Measurements from ENCODE around the gene ANKRD66.
"Not testable (repeated sequence)": the region's sequence is repeated elsewhere in the genome, so short reads cannot be mapped to it uniquely, and the experiment has no call there.

ANKRD66 gene

DNA sequence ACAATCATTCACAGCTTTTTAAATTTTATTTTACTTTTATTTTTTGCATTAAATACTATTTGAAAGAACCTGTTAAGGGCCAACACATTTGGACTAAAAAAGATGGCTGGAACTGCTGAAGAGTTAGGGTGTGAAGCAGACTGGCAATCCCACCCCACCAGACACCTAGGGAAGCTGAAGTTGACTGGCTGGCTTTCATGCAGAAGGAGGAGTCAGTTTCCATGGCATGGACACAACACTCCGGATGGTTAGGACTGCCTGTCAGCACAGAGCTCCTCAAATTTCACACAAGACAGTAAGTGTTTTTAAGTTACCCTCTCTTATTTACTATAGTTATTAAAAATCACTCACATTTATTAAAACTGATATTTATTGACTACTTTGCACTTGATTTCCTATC lies at the start of gene ANKRD66:
ANKRD66 (plus strand) TSS at position 238 of the 400 bp plus-strand sequence. CDS start 5,016 bp downstream, outside the sequence.
- no peak for DNase-seq (ENCODE audit: low read depth, low spot score)

DNA sequence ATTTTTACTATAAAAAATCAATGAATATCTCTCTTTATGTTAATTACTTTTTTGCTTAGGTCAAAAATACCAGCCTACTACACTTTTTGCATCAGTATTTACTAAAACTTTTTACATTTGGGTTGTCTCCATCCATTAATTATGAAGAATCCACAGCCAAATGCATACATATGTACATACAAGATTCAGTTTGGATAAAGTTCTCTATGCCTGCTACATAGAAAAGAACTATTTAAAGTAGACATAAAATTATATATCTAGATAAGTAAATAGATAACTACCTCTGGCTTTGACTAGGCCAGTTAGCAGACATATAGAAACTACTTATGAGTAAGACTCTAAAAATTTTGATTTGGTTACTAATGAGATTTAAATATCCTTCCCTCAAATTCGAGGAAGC lies 46.8 kb upstream of the ANKRD66 start:
- no peak for DNase-seq (ENCODE audit: low read depth, low spot score)

DNA sequence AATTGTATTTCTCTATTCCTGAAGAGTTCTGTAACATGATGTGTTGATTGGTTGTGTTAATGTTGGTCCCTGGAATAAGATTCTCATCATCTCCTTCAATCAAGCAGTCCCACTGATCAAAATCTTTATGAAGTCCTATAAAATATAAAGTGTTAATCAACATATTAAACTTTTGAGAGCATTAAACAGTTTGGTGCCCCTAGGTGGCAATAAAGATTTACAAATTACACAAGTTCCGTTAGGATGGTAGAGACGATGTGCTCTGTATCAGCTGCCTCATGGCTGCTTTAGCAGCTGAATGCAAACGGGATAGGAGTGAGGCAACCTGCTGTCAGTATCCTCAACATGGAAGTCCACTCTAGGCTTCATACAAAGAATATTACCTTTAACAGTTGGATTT lies 42.2 kb upstream of the ANKRD66 start:
- peak; percentile 36 for DNase-seq (ENCODE audit: low read depth, low spot score)

DNA sequence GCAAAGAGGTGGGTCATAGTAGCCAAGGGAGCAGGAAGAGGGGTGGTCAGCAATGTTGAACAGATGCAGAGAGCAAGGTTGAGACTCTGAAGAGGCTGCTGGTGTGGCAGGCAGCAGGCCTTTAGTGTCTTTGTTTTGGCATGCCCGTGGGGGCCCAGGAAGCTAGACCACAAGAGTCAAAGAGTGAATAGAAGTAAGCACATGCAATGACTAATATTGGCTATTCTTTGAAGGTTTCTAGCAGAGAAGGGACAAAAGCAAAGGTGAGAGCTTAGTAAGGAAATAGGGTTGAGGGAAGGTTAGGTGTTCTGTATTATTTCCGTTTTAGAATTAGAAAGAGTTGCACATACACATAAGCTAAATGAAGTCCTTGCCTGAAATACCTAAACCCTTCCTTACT lies 40.3 kb upstream of the ANKRD66 start:
- no peak for DNase-seq (ENCODE audit: low read depth, low spot score)

DNA sequence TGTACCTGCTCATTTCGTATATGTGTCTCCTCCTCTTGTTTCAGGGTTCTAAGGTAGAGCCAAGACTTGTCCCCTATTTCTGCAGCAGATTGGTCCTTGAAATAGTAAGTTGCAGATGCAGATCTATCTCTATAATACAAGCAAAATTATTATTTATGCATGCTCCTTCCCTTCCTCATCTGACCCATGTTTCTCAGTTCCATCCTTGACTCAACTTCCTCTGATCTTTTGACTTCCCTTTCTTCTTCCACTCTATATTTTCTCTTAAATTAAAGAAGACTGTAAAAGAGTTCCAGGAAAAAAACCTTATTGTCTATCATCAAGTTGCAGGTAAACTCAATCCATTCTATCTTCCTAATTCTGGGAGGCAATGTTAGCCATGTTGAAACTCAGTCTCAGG lies 35.2 kb upstream of the ANKRD66 start:
- no peak for DNase-seq (ENCODE audit: low read depth, low spot score)

DNA sequence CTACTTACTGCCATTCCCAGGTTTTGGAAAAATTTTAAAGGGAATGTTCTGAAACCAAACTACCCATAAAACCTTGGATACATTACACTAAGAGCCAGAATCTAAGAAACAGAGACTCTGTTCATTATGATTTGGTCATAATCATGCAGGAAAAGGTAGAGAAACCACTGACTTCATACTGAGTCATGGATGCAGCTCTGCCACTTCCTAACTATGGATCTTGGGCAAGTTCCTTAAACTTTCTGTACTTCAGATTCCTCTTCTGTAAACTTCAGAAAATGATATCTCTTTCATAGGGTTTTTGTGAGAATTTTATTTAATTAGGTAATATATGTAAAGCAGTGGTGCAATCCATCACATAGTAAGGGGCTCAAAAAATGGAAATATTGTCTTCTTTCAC lies 31.6 kb upstream of the ANKRD66 start:
- no peak for DNase-seq (ENCODE audit: low read depth, low spot score)

DNA sequence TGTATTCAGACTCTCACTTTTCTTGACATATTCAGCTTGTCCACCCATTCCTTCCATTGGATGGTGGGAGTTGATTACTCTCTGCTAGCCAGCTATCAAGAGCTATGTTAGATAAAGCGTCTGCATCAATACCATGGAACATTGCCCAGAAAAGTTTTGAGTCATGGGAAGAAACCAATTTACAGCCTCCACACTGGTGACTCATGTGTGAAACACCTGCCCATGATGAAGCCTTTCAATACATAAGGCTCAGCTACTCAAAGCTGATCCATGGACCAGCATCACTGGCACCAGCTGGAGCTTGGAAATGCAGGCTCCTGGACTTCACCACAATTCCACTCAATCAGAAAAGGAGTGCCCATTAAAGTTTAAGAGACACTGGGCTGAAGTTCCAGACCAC lies 27.6 kb upstream of the ANKRD66 start:
- peak; percentile 64 for DNase-seq (ENCODE audit: low read depth, low spot score)

DNA sequence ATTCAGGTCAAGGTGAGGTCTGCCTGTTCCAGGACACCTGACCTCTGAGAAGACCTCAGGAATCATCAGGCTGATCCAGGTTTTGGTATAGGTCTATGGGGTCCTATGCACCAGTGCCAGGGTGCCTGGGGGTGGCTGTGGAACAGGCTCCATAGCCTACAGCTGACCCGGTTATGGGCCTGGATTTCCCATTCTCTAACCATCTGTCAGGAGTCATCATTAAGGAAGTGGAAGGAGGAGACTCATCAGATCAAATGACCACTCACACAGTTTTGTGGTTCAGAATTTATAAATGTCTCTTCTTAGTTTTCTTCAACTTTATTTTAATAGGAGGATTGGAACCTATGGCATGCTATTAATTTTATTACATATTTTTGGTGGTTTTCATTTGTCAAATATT lies 26.3 kb upstream of the ANKRD66 start:
- no peak for DNase-seq (ENCODE audit: low read depth, low spot score)

DNA sequence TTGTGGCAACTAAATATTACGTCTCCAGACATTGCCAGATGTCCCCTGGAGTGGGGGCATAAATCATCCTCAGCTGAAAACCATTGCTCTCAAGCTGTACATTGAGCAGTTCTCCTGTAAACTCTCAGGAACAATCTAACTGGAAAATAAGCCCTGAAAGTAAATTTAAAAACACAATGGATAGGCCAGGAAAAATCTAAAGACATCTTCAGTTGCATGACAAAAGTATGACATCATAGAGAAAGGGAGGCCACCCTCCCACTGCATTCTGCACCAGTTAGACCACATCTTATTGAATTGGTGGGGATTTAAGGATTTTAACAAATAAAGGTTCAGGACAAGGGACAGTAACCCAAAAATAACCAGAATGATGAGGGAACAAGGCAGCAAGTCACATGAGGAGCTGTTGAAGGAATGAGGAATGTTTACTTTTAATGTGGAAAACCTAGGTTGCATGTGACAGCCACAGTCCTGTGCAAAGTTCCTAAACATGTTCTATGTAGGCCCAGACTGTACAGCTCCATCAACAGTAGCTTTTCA lies 16.9 kb upstream of the ANKRD66 start:
- no peak for DNase-seq (ENCODE audit: low read depth, low spot score)

DNA sequence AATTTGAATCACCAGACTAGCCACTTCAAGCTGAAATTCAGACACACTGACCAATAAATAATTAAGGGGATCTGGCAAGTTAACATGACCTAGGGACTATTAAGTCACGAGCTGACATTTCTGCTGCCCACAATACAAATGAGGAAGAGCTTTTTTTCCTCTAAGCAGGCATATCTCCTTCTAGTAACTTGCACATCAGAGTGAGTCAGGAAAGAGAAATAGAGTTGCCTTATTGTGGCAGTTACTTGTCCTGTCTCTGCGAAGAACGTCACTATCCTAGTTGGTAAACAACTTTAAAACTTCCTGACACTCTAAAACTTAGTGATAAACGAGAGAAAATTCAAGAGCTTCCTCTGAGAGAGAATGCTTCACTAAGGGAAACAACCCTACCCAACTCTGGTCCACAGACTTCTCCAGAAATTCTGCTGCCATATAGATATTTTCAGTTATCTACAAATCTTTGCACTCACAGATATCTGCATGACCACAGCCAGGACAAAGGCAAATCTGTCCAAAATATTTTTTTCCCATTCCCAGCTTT lies 15.7 kb upstream of the ANKRD66 start:
- DNase-seq (ENCODE audit: low read depth, low spot score) = no peak

DNA sequence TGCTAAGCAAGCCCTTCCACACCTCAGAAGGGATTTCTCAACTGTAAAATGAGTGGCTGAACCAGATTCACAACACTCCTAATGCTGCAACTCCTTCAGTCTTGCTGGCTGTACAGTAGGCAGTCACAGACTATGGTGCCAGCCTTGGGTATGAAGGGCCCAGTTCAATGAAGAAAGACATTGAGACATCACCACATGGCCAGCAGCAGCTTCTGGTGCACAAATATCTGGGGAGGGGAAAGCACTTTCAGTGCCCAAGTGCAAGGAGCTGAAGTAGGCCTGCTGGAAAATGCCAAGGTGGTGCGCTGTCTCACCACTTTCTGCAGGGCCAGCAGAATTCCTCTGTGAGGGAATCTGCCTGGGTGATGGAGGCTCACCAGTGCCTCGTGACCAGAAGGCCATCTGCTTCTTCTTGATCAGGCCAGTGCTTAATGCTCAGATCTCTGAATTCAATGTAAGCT lies 13.4 kb upstream of the ANKRD66 start:
- DNase-seq (ENCODE audit: low read depth, low spot score) = no peak

DNA sequence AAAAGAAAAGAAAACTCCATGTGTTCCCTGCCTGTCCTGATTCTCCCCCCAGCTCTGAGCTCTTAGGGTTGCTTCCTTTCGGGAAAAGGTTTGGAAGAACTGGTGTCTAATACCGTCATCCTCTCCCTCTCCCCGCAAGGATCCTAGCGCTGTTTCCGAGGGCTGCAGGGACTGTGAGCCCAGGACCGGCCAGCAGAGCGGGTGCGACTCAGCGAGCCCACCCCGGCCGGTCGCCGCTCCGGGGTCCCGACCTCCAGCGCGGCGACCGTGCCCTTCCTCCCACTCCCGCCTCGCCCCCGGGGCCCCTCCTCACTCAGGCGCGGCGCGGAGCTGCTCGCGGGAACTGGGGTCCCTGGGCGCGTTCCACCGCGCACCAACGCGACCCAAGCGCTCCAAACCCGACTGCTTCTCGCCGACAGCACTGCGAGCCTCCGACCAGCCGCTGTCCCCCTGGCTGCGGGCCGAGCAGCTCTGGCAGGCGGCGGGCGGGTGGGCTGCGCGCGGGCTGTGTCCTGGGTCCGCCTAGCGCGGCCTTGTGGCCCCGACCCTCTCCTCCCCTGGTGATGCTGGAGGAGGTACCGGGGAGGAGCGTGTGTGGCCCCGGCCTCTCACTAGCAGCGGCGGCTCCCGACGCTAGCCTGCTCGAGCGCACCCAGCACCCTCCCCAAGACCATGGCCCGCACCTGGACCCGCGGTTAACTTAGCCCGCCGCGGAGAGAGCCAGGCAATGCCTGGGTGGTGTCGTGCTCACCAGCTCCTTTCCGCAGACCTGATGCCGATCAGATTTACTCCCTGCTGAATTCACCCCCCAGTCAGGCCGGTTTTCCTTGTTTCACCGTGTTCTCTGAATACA lies 11.6 kb upstream of the ANKRD66 start, which contains the start of gene PLA2G7:
PLA2G7 (minus strand) TSS at position 509 of the 853 bp plus-strand sequence. CDS start 12,484 bp downstream, outside the sequence.
- DNase-seq (ENCODE audit: low read depth, low spot score) = peak; percentile 51

DNA sequence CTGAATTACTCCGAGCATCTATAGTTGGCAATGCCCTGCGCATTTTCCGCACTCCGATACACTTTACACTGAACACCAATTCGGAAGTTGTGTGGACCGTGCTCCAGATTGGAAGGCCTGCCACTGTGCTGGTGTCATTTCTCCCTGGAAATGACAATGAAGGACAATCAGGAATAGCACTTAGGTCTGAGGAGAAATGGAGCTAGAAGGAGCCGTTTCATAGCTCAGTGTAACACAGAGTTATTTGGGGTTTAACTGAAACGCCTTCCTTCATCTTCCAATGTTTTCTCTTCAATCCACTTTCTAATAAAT lies 11.1 kb upstream of the ANKRD66 start:
- DNase-seq (ENCODE audit: low read depth, low spot score) = no peak

DNA sequence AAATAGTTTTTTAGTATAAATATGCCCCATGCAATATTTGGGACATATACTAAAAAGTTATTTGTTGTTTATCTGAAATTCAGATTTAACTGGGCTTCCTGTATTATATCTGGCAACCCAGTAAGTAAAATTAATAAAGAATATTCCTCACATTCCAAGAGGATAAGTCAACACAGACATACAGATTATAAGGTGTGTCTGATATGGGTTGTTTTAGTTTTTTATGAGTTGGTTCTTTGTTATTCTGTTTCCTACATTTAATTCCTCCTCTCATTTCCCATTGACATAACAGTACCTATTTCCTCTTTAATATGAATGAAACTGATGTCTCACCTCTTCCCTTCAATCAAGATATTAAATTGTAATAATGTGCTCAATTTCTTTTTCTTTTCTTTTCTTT lies 9.8 kb upstream of the ANKRD66 start:
- no peak for DNase-seq (ENCODE audit: low read depth, low spot score)

DNA sequence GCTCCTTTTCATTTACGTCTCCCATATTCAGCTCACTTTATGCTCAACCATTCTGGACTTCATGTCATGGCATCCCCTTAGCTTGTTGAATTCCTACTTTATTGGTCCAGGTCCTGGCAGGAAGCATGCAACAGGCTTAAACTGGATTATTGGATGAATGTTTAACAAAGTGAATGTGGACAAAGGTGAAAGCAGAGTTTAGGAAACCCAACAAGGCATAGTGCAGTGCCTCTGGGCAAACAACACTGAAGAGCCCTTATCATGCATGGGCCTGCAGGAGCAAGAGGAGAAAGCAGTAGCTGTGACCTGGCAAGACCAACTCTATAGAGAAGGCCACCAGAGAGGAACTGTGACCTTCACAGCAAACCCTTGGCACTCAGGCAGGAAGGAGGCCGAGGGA lies 5.3 kb upstream of the ANKRD66 start:
- no peak for DNase-seq (ENCODE audit: low read depth, low spot score)

DNA sequence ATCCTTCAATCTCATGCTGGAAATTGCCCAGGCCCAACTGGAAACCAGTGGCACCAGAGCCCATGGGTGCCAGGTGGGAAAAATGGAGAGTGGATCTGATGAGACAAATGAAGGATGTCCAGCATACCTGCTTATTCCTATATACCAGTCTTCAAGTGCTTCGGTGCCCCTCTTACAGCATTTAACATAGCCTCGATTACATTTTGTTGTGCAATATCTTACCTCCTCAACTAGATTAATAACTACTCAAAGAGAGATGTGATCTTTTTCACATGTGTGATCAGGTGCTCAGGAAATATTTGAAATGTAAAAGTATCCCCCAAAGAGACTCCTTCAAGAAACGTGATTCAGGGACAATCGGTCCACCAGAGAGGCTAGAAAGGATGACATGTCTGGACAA lies 4.8 kb upstream of the ANKRD66 start:
- no peak for DNase-seq (ENCODE audit: low read depth, low spot score)

DNA sequence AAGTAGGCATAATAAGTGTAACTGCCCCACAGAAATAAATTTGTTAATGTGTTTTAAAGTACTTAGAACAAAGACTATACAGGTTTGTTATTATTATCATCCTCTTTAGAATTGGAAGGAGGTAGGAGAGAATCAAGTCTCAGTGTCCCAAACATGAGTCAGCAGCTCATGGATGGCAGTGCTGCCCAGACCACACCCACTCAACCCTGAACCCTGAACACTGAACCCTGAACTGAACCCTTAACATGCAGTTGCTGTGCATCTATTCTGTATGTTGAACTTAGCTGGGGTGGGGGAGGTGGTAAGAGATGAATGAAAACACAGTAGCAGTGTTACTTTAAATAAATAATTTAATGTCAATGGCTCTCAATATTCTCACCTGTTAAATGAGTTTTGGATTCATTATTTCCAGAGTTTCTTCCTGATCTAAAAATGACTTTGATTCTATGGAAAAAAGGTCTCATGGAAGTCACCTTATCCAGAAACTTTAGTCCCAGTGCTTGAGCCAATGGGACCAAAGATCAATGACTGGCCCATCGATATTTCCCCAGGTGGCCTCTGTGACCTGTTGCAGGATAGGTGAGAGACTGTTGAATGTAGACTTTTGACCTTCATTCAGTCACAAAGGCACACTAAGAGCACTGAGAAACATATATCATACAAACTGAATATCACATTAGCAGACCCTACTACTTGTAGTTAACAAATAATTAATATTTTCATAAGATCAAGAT lies 3.1 kb upstream of the ANKRD66 start:
- DNase-seq (ENCODE audit: low read depth, low spot score) = no peak

DNA sequence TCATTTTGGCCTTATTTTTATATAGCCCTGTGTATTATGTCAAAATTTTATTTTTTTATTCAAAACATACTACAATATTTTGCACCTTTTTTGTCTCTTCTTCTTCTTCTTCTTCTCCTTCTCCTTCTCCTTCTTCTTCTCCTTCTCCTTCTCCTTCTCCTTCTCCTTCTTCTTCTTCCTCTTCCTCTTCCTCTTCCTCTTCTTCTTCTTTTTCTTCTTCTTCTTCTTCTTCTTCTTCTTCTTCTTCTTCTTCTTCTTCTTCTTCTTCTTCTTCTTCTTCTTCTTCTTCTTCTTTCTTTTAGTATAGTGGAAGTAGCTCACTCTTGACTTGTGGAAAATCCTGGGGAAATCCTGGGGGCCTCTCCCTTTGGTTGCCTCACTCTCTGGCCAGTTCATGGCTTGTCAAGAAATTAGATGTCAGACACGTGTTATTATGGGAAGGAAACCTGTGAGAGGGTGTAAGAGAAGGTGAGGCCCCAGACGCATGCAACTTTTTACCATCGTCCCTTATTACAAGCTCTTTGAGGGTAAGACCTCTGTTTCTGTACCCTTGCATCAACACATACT lies 2.5 kb upstream of the ANKRD66 start:
- DNase-seq (ENCODE audit: low read depth, low spot score) = not testable (repeated sequence)

DNA sequence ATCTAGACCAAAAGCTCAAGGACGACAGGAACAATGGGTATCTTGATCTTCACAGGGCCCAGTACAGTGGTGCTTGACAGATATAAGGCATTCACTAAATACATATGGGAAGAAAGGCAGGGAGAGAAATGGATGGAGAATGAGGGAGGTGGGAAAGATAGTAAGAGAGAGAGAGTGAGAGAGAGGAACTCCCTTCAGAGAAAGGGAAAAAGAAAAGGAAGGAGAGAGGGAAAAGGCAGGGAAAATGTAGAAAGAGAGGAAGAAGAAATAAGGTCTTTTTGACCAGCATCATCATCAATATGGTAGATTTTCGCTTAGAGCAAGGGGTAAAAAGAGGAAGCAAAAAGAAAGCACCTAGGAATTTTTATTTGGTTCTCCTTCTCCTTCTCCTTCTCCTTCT lies 760 bp upstream of the ANKRD66 start:
- no peak for DNase-seq (ENCODE audit: low read depth, low spot score)

DNA sequence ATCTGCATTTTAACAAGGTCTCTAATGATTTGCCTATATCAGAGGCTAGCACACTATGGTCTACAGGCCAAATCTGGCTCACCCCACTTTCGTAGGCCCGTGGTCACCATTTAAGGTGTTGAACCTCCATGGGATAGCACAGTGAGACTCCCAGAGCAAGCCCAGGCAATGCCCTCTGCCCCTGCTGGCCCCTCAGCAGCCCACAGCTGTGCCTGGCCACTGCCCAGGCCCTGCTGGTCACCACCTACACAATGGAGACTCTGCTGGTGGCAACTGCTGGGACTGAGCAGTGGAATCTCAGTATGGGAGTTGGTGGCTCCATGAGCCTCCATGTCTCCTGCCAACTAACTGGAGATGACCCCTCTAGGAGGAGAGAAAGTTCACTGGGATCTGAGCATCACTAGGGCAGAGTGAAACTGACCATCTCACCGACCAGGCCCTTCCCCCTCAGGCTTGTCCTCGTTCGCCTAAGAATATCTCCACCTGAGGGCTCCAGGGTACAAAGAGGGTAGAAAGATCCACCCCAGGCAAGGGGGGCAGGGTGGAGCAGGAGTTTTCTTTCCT lies 2.3 kb downstream of the ANKRD66 start:
- DNase-seq (ENCODE audit: low read depth, low spot score) = no peak

DNA sequence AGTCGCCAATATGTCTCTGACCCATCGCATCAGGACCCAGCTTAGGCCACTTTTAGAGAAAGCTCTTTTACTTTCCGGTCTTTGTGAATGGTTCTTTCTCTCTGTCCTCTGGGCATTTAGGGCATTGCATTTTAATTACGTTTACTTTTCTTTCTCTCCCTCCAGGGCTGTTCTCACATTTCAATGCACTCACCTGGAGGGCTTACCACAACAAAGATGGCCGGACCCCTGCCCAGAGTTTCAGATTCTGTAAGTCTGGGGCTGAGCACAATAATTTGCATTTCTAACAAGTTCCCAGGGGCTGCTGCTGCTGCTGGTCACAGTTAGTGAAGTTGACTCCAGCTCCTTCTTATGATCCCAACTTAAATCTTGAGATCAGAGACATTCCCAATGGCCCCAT lies 3.0 kb downstream of the ANKRD66 start:
- no peak for DNase-seq (ENCODE audit: low read depth, low spot score)

DNA sequence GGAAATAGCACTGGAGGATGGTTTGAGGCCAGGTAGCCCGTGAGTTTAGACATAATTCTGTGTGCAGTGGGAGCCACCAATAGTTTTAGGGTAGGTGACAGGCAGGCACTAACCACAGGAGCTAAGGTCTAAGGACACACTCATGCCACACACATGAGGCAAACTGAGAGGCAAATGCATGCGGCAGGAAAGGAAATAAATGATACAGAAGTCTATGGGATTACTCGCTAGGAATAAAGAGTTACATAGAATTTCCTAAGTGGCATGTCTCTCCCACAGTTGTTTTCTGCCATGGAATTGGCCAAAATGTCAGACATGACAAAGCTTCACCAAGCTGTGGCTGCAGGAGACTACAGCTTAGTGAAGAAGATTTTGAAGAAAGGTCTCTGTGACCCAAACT lies 4.9 kb downstream of the ANKRD66 start:
- no peak for DNase-seq (ENCODE audit: low read depth, low spot score)
